AG04450 (cell line): ENCODE measurements around the gene SIRPG. TPM values are rescaled to one million over a fixed set of nuclear protein-coding genes. Genes with fewer than 3 reads are reported as not detected.

Source experiments
- CTCF ChIA-PET: fragments of 300-600, 350-600 bp; formaldehyde crosslinking; extraction: SDS; loops from one replicate; lab custom pipeline; 2022; ENCODE audit warnings: antibody characterized with exemption, inconsistent platforms; lab: Charles Lee
- POLR2A ChIA-PET: fragments of 350-600 bp; formaldehyde crosslinking; extraction: SDS; loops from one replicate; lab custom pipeline; 2021; ENCODE audit warnings: antibody characterized with exemption, inconsistent platforms; lab: Yijun Ruan, JAX
- DNase-seq: peaks from one replicate; pipeline ENCODE4 v3.0.0-alpha.2; 2011; ENCODE audit warnings: low read depth, low spot score
- H3K27ac ChIP-seq: one replicate; pipeline ENCODE4 v1.5.1; 2012; ENCODE audit warnings: low read depth, low read length, control low read depth
- H3K27me3 ChIP-seq: one replicate; pipeline ENCODE4 v1.6.0; 2012; ENCODE audit warnings: low read length; ENCODE audit not compliant: control insufficient read depth, insufficient read depth
- H3K4me3 ChIP-seq: 2 replicates; pipeline ENCODE4 v1.5.1; 2011; ENCODE audit warnings: mild to moderate bottlenecking, low read depth, low read length, control low read depth
- H3K9me3 ChIP-seq: 2 replicates; pipeline ENCODE4 v1.5.1; 2012; ENCODE audit warnings: low read length; ENCODE audit not compliant: control insufficient read depth, insufficient read depth
- CTCF ChIP-seq: IDR thresholded peaks from 2 replicates; pipeline ENCODE4 v1.5.1; 2011; ENCODE audit warnings: low read depth, low read length, control low read depth, inconsistent platforms
- polyA plus RNA-seq: library from polyadenylated mRNA; depleted of rRNA; stranded (reverse); fragments of >200 nt; gene quantifications from 2 replicates; pipeline ENCODE4 v1.2.3, GENCODE V29; 2011

Gene SIRPG
- polyA plus RNA-seq, 1 experiment: not detected

- H3K27ac ChIP-seq: no peak overlapping the region
- ChIA-PET POLR2A (no interaction called here), CTCF (no interaction called here)
- no peaks in the 10 kb centered on the region for H3K9me3 ChIP-seq
- no peak overlapping the region for H3K4me3 ChIP-seq
- no peak for DNase-seq
- TF ChIP-seq CTCF: no peak
- peaks cover 2% of the 10 kb centered on the region for H3K27me3 ChIP-seq
Observed at GRCh38 chr20:1700990-1701389, 43.4 kb upstream of the SIRPG start.

GRCh38 chr20:1697592-1697991, 40.0 kb upstream of the SIRPG start:
- no peak for TF ChIP-seq CTCF
- Histone ChIP-seq H3K4me3 (no peak overlapping the region), H3K9me3 (no peaks in the 10 kb centered on the region), H3K27ac (no peak overlapping the region), H3K27me3 (peaks cover 2% of the 10 kb centered on the region)
- POLR2A ChIA-PET: no interaction called here
- CTCF ChIA-PET: no interaction called here
- no peak for DNase-seq

GRCh38 chr20:1696521-1697209, 39.1 kb upstream of the SIRPG start:
- POLR2A ChIA-PET: no interaction called here
- Histone ChIP-seq H3K27me3 (peaks cover 2% of the 10 kb centered on the region), H3K9me3 (no peaks in the 10 kb centered on the region), H3K27ac (no peak overlapping the region), H3K4me3 (no peak overlapping the region)
- CTCF ChIA-PET: no interaction called here
- no peak for TF ChIP-seq CTCF
- DNase-seq: no peak

GRCh38 chr20:1694672-1695071, 37.1 kb upstream of the SIRPG start:
- ChIA-PET POLR2A (no interaction called here), CTCF (no interaction called here)
- TF ChIP-seq CTCF: no peak
- no peak overlapping the region for H3K27ac ChIP-seq
- H3K4me3 ChIP-seq: no peak overlapping the region
- DNase-seq: no peak
- H3K9me3 ChIP-seq: no peaks in the 10 kb centered on the region
- H3K27me3 ChIP-seq: peaks cover 2% of the 10 kb centered on the region

- no peak for TF ChIP-seq CTCF
- Histone ChIP-seq H3K9me3 (no peaks in the 10 kb centered on the region), H3K27ac (no peak overlapping the region), H3K4me3 (no peak overlapping the region), H3K27me3 (peaks cover 2% of the 10 kb centered on the region)
- CTCF ChIA-PET: no interaction called here
- DNase-seq: no peak
- POLR2A ChIA-PET: no interaction called here
Observed at GRCh38 chr20:1693427-1693826, 35.8 kb upstream of the SIRPG start.
